ENCODE results near the gene HEXB. TPM values are rescaled to one million over a fixed set of nuclear protein-coding genes. Genes with fewer than 3 reads are reported as not detected.

HEXB gene
- total RNA-seq, 1 experiment from 2014 or later = 56.3 TPM

DNA sequence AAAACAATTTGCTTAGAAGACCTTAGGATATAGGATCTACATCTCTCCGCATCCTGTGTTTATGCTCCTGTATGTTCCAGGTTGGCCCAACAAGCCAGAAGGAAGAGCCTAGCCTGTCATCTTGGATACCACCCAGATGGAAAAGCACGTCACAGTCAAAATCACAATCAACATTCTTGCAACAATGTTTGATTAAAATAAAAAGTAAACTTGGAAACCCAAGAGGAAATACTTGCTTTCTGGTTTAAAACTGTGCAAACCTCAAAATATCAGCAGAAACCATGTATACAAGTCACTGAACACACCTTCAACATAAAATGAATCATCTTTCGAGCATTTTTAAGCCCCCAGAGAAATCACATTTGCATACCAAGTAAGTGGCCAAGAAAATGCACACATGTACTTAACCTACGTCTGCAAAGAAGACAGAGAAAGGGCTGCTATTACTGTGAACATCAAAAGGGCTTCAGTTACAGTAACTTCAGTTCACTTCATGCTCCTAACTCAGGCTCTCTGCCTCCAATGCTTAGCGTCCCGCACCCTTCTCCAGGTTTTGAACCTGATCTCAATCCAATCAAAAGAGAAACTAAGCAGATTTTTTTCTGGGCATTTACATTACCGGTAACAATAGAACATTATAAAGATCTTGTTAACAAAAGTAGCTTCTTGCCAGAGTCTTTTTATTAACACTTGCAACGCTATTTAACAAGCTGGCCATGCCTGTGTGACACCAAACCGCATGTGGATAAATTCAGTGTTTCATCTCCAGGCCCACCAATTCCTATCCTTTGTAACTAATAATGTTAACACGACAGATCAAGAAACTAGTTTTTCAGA is 45.8 kb upstream of the HEXB start:
- Mint-ChIP-seq H3K4me3 (peak overlapping the region; percentile 86 to 98), H3K27ac (no peak overlapping the region), H3K9me3 (no peaks in the 10 kb centered on the region), H3K4me1 (peaks cover 21 to 26% of the 10 kb centered on the region in 2 experiments), H3K36me3 (ENCODE audit: insufficient read depth in 1 of 3, low read depth in 3 of 3) (peaks cover 18 to 26% (median 19%) of the 10 kb centered on the region in 3 experiments), H3K27me3 (ENCODE audit: low read depth) (peaks cover 56% of the 10 kb centered on the region)
- no peak overlapping the region for H2BK12ac ChIP-seq (ENCODE audit: insufficient read length, low read depth, low read length)
- no peaks in the 10 kb centered on the region for H4K20me1 ChIP-seq (ENCODE audit: control insufficient read depth, insufficient read depth, insufficient read length)
- no peak overlapping the region for H2AK5ac ChIP-seq (ENCODE audit: insufficient read length, low read length)
- no peak overlapping the region for H3K4ac ChIP-seq (ENCODE audit: low read depth, low read length)
- no peak overlapping the region for H3K27ac ChIP-seq (ENCODE audit: insufficient read length, low read depth, low read length)
- H3K56ac ChIP-seq (ENCODE audit: insufficient read length, low read depth, low read length) = no peak overlapping the region
- H2BK15ac ChIP-seq (ENCODE audit: low read depth, low read length) = no peak overlapping the region
- peaks cover 5% of the 10 kb centered on the region; the same call in 1 of the 2 replicates for H3K79me2 ChIP-seq (ENCODE audit: insufficient read depth, low read length)
- H4K91ac ChIP-seq (ENCODE audit: insufficient read length, low read depth, low read length) = no peak overlapping the region
- H3K14ac ChIP-seq (ENCODE audit: insufficient read depth, low read length) = no peak overlapping the region
- H2BK120ac ChIP-seq (ENCODE audit: low read depth, low read length, poor library complexity, severe bottlenecking) = no peak overlapping the region
- H3K27me3 ChIP-seq (ENCODE audit: insufficient read depth, low read length) = peaks cover 3% of the 10 kb centered on the region; the same call in 1 of the 2 replicates
- no peak for DNase-seq
- no CpG with 5 or more reads among the region's 10 CpGs for WGBS (ENCODE audit: extremely low coverage, insufficient read length, low lambda C conversion rate)
- H3K9me3 ChIP-seq (ENCODE audit: control insufficient read depth, low read depth, low read length) = no peaks in the 10 kb centered on the region
- no peak overlapping the region for H4K8ac ChIP-seq (replicated peaks; ENCODE audit: insufficient read length, low read depth, low read length)
- H3K18ac ChIP-seq (ENCODE audit: insufficient read length, low read depth, low read length) = no peak overlapping the region
- no peak overlapping the region for H2AFZ ChIP-seq (ENCODE audit: low read length)
- H3K23me2 ChIP-seq (ENCODE audit: insufficient read length, low read depth, low read length, poor library complexity, severe bottlenecking) = peaks cover 27% of the 10 kb centered on the region
- H3K79me1 ChIP-seq (ENCODE audit: insufficient read depth, low read depth, low read length, poor library complexity, severe bottlenecking) = no peaks in the 10 kb centered on the region
- no peak overlapping the region for H2BK5ac ChIP-seq (ENCODE audit: insufficient read length, low read length)
- no peak overlapping the region for H3K23ac ChIP-seq (ENCODE audit: insufficient read length, low read depth, low read length)
- peak overlapping the region; percentile 52 for H3K9ac ChIP-seq (ENCODE audit: extremely low read depth, insufficient read length, low read length)
- no peak overlapping the region for H3T11ph ChIP-seq (ENCODE audit: low read length)
- no peak overlapping the region for H4K5ac ChIP-seq (ENCODE audit: insufficient read length, low read depth, low read length)
- H2BK20ac ChIP-seq (ENCODE audit: low read depth, low read length, poor library complexity, severe bottlenecking) = no peak overlapping the region
- peaks cover 4% of the 10 kb centered on the region; the same call in 1 of the 2 replicates for H3K4me1 ChIP-seq (ENCODE audit: insufficient read depth, low read length)
- TF ChIP-seq CTCF (conservative IDR thresholded peaks at IDR 0.05) = no peak
- peak overlapping the region; percentile 96 for H3K4me2 ChIP-seq (ENCODE audit: insufficient read depth, insufficient read length, low read length)

Measured in H9 (cell line).